ENCODE data around the gene RAET1L. TPM values are rescaled to one million over a fixed set of nuclear protein-coding genes. Genes with fewer than 3 reads are reported as not detected.

RAET1L gene
- total RNA-seq, 2 donors from 2014 or later, result not detected

- Histone ChIP-seq H3K4me3 (no peak overlapping the region), H3K27me3 (replicated peaks; ENCODE audit: insufficient read depth) (peaks cover 53% of the 10 kb centered on the region), H3K9me3 (peaks cover 13% of the 10 kb centered on the region), H3K4me1 (ENCODE audit: control insufficient read depth in 1 of 2, low read depth in 2 of 2) (peaks cover 0 to under 1% of the 10 kb centered on the region in 2 donors), H3K36me3 (no peaks in the 10 kb centered on the region), H3K27ac (no peak overlapping the region)
- no peak for TF ChIP-seq CTCF (IDR thresholded peaks at IDR 0.05)
- no peak for DNase-seq (ENCODE audit: low spot score)
- ATAC-seq (ENCODE audit: insufficient number of reproducible peaks, low FRiP score, low read depth), result no peak
Observed at GRCh38 chr6:149984773-149985172, 40.6 kb downstream of the RAET1L start.

- H3K27me3 ChIP-seq (replicated peaks; ENCODE audit: insufficient read depth), result peaks cover 37% of the 10 kb centered on the region
- ATAC-seq (ENCODE audit: insufficient number of reproducible peaks, low FRiP score, low read depth), result no peak
- H3K4me1 ChIP-seq (ENCODE audit: control insufficient read depth in 1 of 2, low read depth in 2 of 2), result no peaks in the 10 kb centered on the region
- DNase-seq (ENCODE audit: low spot score), result no peak
- H3K4me3 ChIP-seq, result no peak overlapping the region
- H3K9me3 ChIP-seq, result peaks cover 9% of the 10 kb centered on the region
- TF ChIP-seq CTCF (IDR thresholded peaks at IDR 0.05), result no peak
- no peaks in the 10 kb centered on the region for H3K36me3 ChIP-seq
- H3K27ac ChIP-seq, result no peak overlapping the region
Observed at GRCh38 chr6:149983145-149983544, 42.2 kb downstream of the RAET1L start.

- Histone ChIP-seq H3K9me3 (no peaks in the 10 kb centered on the region), H3K27ac (no peak overlapping the region), H3K36me3 (no peaks in the 10 kb centered on the region), H3K4me3 (no peak overlapping the region), H3K27me3 (replicated peaks; ENCODE audit: insufficient read depth) (peaks cover 5% of the 10 kb centered on the region), H3K4me1 (ENCODE audit: control insufficient read depth in 1 of 2, low read depth in 2 of 2) (no peaks in the 10 kb centered on the region)
- no peak for TF ChIP-seq CTCF (IDR thresholded peaks at IDR 0.05)
- DNase-seq (ENCODE audit: low spot score), result no peak
- no peak for ATAC-seq (ENCODE audit: insufficient number of reproducible peaks, low FRiP score, low read depth)
Observed at GRCh38 chr6:149979293-149979692, 46.0 kb downstream of the RAET1L start.

GRCh38 chr6:149978610-149979009 is 46.7 kb downstream of the RAET1L start:
- ATAC-seq (ENCODE audit: insufficient number of reproducible peaks, low FRiP score, low read depth) (no peak), DNase-seq (ENCODE audit: low spot score) (no peak)
- H3K9me3 ChIP-seq, result no peaks in the 10 kb centered on the region
- H3K4me1 ChIP-seq (ENCODE audit: control insufficient read depth in 1 of 2, low read depth in 2 of 2), result no peaks in the 10 kb centered on the region
- no peaks in the 10 kb centered on the region for H3K36me3 ChIP-seq
- peaks cover 5% of the 10 kb centered on the region for H3K27me3 ChIP-seq (replicated peaks; ENCODE audit: insufficient read depth)
- no peak overlapping the region for H3K27ac ChIP-seq
- H3K4me3 ChIP-seq, result no peak overlapping the region
- no peak for TF ChIP-seq CTCF (IDR thresholded peaks at IDR 0.05)

GRCh38 chr6:149977221-149977620 is 48.1 kb downstream of the RAET1L start:
- no peaks in the 10 kb centered on the region for H3K4me1 ChIP-seq (ENCODE audit: control insufficient read depth in 1 of 2, low read depth in 2 of 2)
- peaks cover 5% of the 10 kb centered on the region for H3K27me3 ChIP-seq (replicated peaks; ENCODE audit: insufficient read depth)
- H3K4me3 ChIP-seq, result no peak overlapping the region
- H3K27ac ChIP-seq, result no peak overlapping the region
- no peaks in the 10 kb centered on the region for H3K9me3 ChIP-seq
- no peak for TF ChIP-seq CTCF (IDR thresholded peaks at IDR 0.05)
- no peak for DNase-seq (ENCODE audit: low spot score)
- ATAC-seq (ENCODE audit: insufficient number of reproducible peaks, low FRiP score, low read depth), result no peak
- no peaks in the 10 kb centered on the region for H3K36me3 ChIP-seq

Measured in thoracic aorta (tissue), 2 donors.